HG02623 (cell line): ENCODE results near the gene BACE1-AS.
A peak's percentile ranks its signal among the peaks of the same experiment; 100 is the strongest.
"Not testable (repeated sequence)": the region's sequence is repeated elsewhere in the genome, so short reads cannot be mapped to it uniquely, and the experiment has no call there.

ENCODE experiments used
- ATAC-seq: cut with Tn5 transposase; IDR thresholded peaks from one replicate; pipeline ENCODE4 v1.9.1; 2021; ENCODE audit warnings: moderate library complexity; ENCODE audit not compliant: unreplicated experiment

BACE1-AS gene

GRCh38 chr11:117319214-117319840 lies 28.2 kb downstream of the BACE1-AS start:
- no peak for ATAC-seq

DNA sequence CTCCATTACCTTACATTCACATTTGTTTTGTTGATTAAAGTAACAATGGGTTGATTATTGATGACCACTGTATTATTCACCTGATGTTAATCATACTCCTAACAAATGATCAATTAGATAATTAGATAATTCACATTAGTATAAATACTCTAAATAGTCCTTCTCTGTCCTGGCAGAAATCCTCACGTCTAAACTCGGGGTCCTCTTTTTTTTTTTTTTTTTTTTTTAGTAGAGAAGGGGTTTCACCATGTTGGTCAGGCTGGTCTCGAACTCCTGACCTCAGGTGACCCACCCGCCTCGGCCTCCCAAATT lies 36.1 kb downstream of the BACE1-AS start:
- not testable (repeated sequence) for ATAC-seq

- ATAC-seq: peak; percentile 95
Observed at GRCh38 chr11:117327567-117328374, 36.6 kb downstream of the BACE1-AS start, which contains the start of gene CEP164. TSS of gene CEP164 (plus strand) at chr11:117327854. CDS start at chr11:117338587, 10,733 bp downstream.

- ATAC-seq: no peak
Observed at GRCh38 chr11:117328375-117329010, 37.3 kb downstream of the BACE1-AS start.

GRCh38 chr11:117332843-117333242 lies 41.7 kb downstream of the BACE1-AS start:
- ATAC-seq: no peak

DNA sequence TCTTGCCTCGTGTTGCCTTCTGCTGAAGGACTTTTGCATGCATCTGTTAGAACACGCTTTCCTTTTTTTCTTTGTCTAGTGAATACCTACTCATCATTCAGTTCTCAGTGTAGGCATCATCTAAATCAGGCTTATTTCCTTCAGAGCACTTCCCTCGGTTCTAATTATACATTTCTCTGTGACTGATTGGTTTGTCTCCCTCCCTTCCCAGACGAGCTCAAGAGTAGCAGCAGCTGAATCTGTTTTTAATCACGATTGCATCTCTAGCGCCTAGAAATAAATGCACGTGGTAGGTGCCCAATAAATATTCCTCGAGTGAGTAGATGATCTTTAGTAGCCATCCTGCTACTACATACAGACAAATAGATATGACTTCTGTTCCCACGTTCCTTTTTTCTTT lies 42.8 kb downstream of the BACE1-AS start:
- ATAC-seq: no peak

- no peak for ATAC-seq
Observed at GRCh38 chr11:117334896-117335295, 43.8 kb downstream of the BACE1-AS start.

GRCh38 chr11:117335399-117335798 lies 44.3 kb downstream of the BACE1-AS start:
- ATAC-seq: no peak

- no peak for ATAC-seq
Observed at GRCh38 chr11:117337076-117337475, 45.9 kb downstream of the BACE1-AS start.
